ENCODE measurements around the gene KCNQ1. TPM values are rescaled to one million over a fixed set of nuclear protein-coding genes. Genes with fewer than 3 reads are reported as not detected.

The KCNQ1 gene
- total and polyA plus RNA-seq, 8 donors, result 14.0 to 61.1 (median 46.7) TPM

GRCh38 chr11:2432171-2432621, 12.6 kb upstream of the KCNQ1 start:
- peak in 3 of 6 donors; percentile 18 to 62 (median 51) for DNase-seq
- no peak for TF ChIP-seq CTCF (IDR thresholded peaks at IDR 0.05)
- Histone ChIP-seq H3K4me3 (no peak overlapping the region), H3K27ac (no peak overlapping the region), H3K27me3 (no peaks in the 10 kb centered on the region), H3K36me3 (no peaks in the 10 kb centered on the region), H3K4me1 (no peaks in the 10 kb centered on the region), H3K9me3 (no peaks in the 10 kb centered on the region)
- FAIRE-seq, result no peak
- WGBS, 2 donors, result 80 to 89% methylated on average over 15 of the region's 15 CpGs
- intact Hi-C loops (cut with DNase I), result loop anchor here in 1 of 3 donors (10.0 kb wide), 2 partner anchors 83 to 463 kb away; no protein-coding TSS in a partner anchor
- ATAC-seq, result no peak

GRCh38 chr11:2432628-2433071, 12.2 kb upstream of the KCNQ1 start:
- no peak overlapping the region for H3K27ac ChIP-seq
- no peak for FAIRE-seq
- H3K9me3 ChIP-seq, result no peaks in the 10 kb centered on the region
- H3K36me3 ChIP-seq, result no peaks in the 10 kb centered on the region
- H3K4me3 ChIP-seq, result no peak overlapping the region
- intact Hi-C loops (cut with DNase I), result loop anchor here in 1 of 3 donors (10.0 kb wide), 2 partner anchors 82 to 462 kb away; no protein-coding TSS in a partner anchor
- ATAC-seq, result no peak
- no peaks in the 10 kb centered on the region for H3K27me3 ChIP-seq
- peak in 3 of 6 donors; percentile 19 to 64 (median 40) for DNase-seq
- no peaks in the 10 kb centered on the region for H3K4me1 ChIP-seq
- no peak for TF ChIP-seq CTCF (IDR thresholded peaks at IDR 0.05)
- 83 to 92% methylated on average over 13 of the region's 13 CpGs for WGBS, 2 donors

DNA sequence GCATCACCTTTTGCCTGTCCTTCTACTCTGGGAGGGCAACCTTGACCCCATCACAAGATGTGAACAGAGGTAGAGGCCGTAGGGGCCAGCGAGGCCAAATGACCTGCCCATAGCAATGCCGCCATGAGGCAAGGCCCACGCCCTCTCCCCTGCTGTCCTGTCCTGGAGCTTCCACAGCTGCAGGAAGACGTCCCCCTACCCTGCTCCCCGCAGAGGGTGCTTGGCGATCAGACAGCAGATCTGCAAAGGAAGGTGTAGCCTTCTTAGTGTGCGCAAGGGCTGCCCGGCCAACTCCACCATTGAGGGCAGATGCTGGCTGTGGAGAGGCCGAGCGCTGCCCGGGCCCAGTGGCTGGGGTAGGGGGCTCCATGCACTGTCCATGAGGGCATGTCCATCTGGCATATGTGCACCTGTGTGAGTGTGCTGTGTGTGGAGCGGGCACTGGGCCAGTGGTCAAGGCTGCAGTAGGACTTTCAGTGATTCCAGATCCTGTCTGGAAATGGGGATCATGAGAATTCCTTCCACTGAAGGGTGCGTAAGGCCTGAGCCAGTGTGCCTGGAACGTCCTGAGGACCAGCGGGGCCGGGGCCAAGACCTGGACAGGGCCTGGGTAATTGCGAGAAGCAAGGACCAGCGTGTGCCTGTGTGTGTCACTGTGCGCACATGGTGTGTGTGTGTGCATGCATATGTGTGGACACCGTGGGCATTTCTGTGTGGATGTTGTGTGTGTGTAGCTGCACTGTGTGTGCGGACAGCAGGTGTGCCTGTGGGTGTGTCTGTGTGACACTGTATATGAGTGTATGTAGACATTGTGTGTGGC, 11.5 kb upstream of the KCNQ1 start:
- Histone ChIP-seq H3K36me3 (no peaks in the 10 kb centered on the region), H3K27me3 (no peaks in the 10 kb centered on the region), H3K27ac (no peak overlapping the region), H3K9me3 (no peaks in the 10 kb centered on the region), H3K4me3 (no peak overlapping the region), H3K4me1 (no peaks in the 10 kb centered on the region)
- ATAC-seq, result peak in 1 of 4 donors; percentile 8
- intact Hi-C loops (cut with DNase I), result loop anchor here in 1 of 3 donors (10.0 kb wide), 2 partner anchors 81 to 461 kb away; no protein-coding TSS in a partner anchor
- TF ChIP-seq CTCF (IDR thresholded peaks at IDR 0.05), result no peak
- WGBS, 2 donors, result 89 to 95% methylated on average over 22 of the region's 22 CpGs
- peak in 3 of 6 donors; percentile 21 to 52 (median 41) for DNase-seq
- FAIRE-seq, result no peak

DNA sequence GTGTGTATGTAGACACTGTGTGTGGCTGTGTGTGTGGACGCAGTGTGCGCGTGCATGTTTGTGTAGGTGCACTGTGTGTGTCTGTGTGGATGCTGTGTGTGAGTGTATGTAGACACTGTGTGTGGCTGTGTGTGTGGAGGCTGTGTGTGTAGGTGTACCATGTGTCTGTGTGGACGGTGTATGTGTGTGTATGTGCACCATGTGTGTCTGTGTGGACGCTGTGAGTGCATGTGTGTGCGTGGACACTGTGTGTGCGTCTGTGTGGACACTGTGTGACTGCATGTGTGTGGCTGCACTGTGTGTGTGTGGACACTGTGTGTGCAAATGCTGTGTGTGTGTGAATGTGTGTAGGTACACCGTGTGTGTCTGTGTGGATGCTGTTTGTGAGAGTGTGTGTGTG, 10.8 kb upstream of the KCNQ1 start:
- TF ChIP-seq CTCF (IDR thresholded peaks at IDR 0.05), result no peak
- Histone ChIP-seq H3K27me3 (no peaks in the 10 kb centered on the region), H3K36me3 (no peaks in the 10 kb centered on the region), H3K4me1 (no peaks in the 10 kb centered on the region), H3K27ac (no peak overlapping the region), H3K9me3 (no peaks in the 10 kb centered on the region), H3K4me3 (no peak overlapping the region)
- WGBS, 2 donors, result 89 to 91% methylated on average over 8 of the region's 8 CpGs
- FAIRE-seq (no peak), ATAC-seq (no peak), DNase-seq (peak in 2 of 6 donors; percentile 10 to 40)
- intact Hi-C loops (cut with DNase I), result loop anchor here in 1 of 3 donors (10.0 kb wide), 2 partner anchors 81 to 461 kb away; no protein-coding TSS in a partner anchor
